GM12878 (cell line): ENCODE data around the gene GCSAM. TPM values are rescaled to one million over a fixed set of nuclear protein-coding genes. Genes with fewer than 3 reads are reported as not detected.

Source experiments
- CBX5 ChIP-seq: sonication (generic); IDR thresholded peaks from 2 replicates; pipeline ENCODE4 v1.6.1; 2016; ENCODE audit warnings: low read depth, moderate library complexity, mild to moderate bottlenecking, inconsistent platforms
- CREB1 ChIP-seq: IDR thresholded peaks from 2 replicates; pipeline ENCODE4 v1.6.1; 2012; ENCODE audit warnings: low read depth, mild to moderate bottlenecking, inconsistent platforms
- CREM ChIP-seq: IDR thresholded peaks from 2 replicates; pipeline ENCODE4 v1.6.1; 2014; ENCODE audit warnings: antibody characterized with exemption, low read depth
- ETV6 ChIP-seq, 2 experiments: fragments of 450-650 bp in 1 of 2; IDR thresholded peaks in 1 of 2; conservative IDR thresholded peaks in 1 of 2; 2 replicates each; pipeline ENCODE4 v1.6.1; 2014; ENCODE audit warnings: antibody characterized with exemption in 1 of 2, borderline replicate concordance in 1 of 2, low read depth in 1 of 2, mild to moderate bottlenecking in 1 of 2, moderate library complexity in 1 of 2
- IKZF1 ChIP-seq: fragments of 450-650 bp; conservative IDR thresholded peaks from 2 replicates; pipeline ENCODE4 v1.6.1; 2017; ENCODE audit warnings: antibody characterized with exemption, mild to moderate bottlenecking
- IKZF2 ChIP-seq, 2 experiments: fragments of 450-650 bp; IDR thresholded peaks; 2 replicates each; pipeline ENCODE4 v1.6.1; 2017; ENCODE audit warnings: mild to moderate bottlenecking in 2 of 2, moderate library complexity in 2 of 2
- JUNB ChIP-seq: IDR thresholded peaks from 2 replicates; pipeline ENCODE4 v1.6.1; 2016; ENCODE audit warnings: antibody characterized with exemption, mild to moderate bottlenecking
- NBN ChIP-seq: fragments of 450-650 bp; IDR thresholded peaks from 2 replicates; pipeline ENCODE4 v1.6.1; 2016
- NR2C1 ChIP-seq: fragments of 450-650 bp; IDR thresholded peaks from 2 replicates; pipeline ENCODE4 v1.6.1; 2017; ENCODE audit warnings: antibody characterized with exemption, mild to moderate bottlenecking, moderate library complexity
- POLR2A ChIP-seq: IDR thresholded peaks from 2 replicates; pipeline ENCODE4 v1.6.1; 2011; ENCODE audit warnings: low read depth, mild to moderate bottlenecking, low read length
- POU2F2 ChIP-seq: IDR thresholded peaks from 3 replicates; pipeline ENCODE4 v1.6.1; 2011; ENCODE audit warnings: low read depth, mild to moderate bottlenecking, low read length, borderline replicate concordance
- RAD21 ChIP-seq: IDR thresholded peaks from 2 replicates; pipeline ENCODE4 v1.6.1; 2011; ENCODE audit warnings: mild to moderate bottlenecking, low read depth, low read length, moderate library complexity; ENCODE audit not compliant: insufficient read depth
- SMAD5 ChIP-seq: IDR thresholded peaks from 2 replicates; pipeline ENCODE4 v1.6.1; 2016; ENCODE audit warnings: antibody characterized with exemption, low read depth
- polyA plus RNA-seq, 11 experiments: library from polyadenylated mRNA; depleted of rRNA in 4 of 11; unstranded in 6 of 11; stranded (reverse) in 5 of 11; fragments of >200 nt; fragmentation: Nextera tagmentation in 4 of 11; fragmentation: Illumina TruSeq in 1 of 11; extraction: Ambion mirVana in 4 of 11; extraction: Trizol in 1 of 11; gene quantifications; 1 replicate in 1 of 11; 2 replicates in 10 of 11; pipeline versions ENCODE4 v1.2.1 to v1.2.3, GENCODE V29; 2011 to 2016; ENCODE audit warnings: inconsistent platforms in 2 of 11, missing spikeins in 2 of 11, low read depth in 1 of 11
- total RNA-seq, 4 experiments: library from RNA; depleted of rRNA in 3 of 4; stranded (reverse); fragments of >200 nt in 3 of 4; fragmentation: Illumina TruSeq in 1 of 4; extraction: Trizol in 1 of 4; gene quantifications; 2 replicates each; pipeline versions ENCODE4 v1.2.1 to v1.2.3, GENCODE V29; 2013 to 2021
- TF ChIP-seq, protein P1 (sequence below): fragments of 450-650 bp; IDR thresholded peaks from 2 replicates; pipeline ENCODE4 v1.6.1; 2017; ENCODE audit warnings: mild to moderate bottlenecking, moderate library complexity
- TF ChIP-seq, protein P2 (sequence below): fragments of 450-650 bp; IDR thresholded peaks from 2 replicates; pipeline ENCODE4 v1.6.1; 2017; ENCODE audit warnings: mild to moderate bottlenecking, low read depth, inconsistent platforms; ENCODE audit not compliant: poor library complexity, severe bottlenecking
- TF ChIP-seq, protein P3 (sequence below): fragments of 450-650 bp; IDR thresholded peaks from 2 replicates; pipeline ENCODE4 v1.6.1; 2017; ENCODE audit warnings: mild to moderate bottlenecking, moderate library complexity
- TF ChIP-seq, protein P4 (sequence below): fragments of 450-650 bp; IDR thresholded peaks from 2 replicates; pipeline ENCODE4 v1.6.1; 2017; ENCODE audit warnings: low read depth, mild to moderate bottlenecking, moderate library complexity

The GCSAM gene
- total and polyA plus RNA-seq, 10 of the 15 experiments (the other 5 are each of a cell fraction or from before 2014, with no cell fraction given), result 81.5 to 407 (median 107) TPM

DNA sequence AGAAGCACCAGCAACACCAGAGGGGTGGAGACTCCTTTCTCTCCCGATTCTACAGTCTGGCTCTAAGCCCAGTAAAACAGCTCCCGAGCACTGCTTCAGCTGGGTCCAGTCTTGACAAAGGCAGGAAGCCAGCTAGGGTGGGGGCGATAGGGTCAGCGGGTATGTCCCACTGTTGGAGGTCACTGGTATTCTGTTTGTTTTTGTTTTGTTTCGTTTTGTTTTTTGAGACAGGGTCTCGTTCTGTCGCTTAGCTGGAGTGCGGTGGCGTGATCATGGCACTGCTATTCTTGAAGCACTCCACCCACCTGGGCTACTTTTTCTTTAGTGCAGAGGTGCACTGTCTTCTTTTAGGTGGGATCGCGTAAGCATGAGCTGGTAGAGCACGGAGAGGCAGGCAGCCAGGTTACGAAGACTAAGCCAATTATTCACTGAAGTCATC lies 16.3 kb downstream of the GCSAM start (continued):
- TF ChIP-seq, protein P1, sequence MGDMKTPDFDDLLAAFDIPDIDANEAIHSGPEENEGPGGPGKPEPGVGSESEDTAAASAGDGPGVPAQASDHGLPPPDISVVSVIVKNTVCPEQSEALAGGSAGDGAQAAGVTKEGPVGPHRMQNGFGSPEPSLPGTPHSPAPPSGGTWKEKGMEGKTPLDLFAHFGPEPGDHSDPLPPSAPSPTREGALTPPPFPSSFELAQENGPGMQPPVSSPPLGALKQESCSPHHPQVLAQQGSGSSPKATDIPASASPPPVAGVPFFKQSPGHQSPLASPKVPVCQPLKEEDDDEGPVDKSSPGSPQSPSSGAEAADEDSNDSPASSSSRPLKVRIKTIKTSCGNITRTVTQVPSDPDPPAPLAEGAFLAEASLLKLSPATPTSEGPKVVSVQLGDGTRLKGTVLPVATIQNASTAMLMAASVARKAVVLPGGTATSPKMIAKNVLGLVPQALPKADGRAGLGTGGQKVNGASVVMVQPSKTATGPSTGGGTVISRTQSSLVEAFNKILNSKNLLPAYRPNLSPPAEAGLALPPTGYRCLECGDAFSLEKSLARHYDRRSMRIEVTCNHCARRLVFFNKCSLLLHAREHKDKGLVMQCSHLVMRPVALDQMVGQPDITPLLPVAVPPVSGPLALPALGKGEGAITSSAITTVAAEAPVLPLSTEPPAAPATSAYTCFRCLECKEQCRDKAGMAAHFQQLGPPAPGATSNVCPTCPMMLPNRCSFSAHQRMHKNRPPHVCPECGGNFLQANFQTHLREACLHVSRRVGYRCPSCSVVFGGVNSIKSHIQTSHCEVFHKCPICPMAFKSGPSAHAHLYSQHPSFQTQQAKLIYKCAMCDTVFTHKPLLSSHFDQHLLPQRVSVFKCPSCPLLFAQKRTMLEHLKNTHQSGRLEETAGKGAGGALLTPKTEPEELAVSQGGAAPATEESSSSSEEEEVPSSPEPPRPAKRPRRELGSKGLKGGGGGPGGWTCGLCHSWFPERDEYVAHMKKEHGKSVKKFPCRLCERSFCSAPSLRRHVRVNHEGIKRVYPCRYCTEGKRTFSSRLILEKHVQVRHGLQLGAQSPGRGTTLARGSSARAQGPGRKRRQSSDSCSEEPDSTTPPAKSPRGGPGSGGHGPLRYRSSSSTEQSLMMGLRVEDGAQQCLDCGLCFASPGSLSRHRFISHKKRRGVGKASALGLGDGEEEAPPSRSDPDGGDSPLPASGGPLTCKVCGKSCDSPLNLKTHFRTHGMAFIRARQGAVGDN, result peak; percentile 88
- TF ChIP-seq CREB1, result no peak
- TF ChIP-seq NBN, result 0 out of 2 replicates have a peak, but pooled peaks have one; percentile 65
- TF ChIP-seq POU2F2, result 0 out of 3 replicates have a peak, but pooled peaks have one; percentile 9
- TF ChIP-seq IKZF1, result peak; percentile 29; the same call in 1 of the 2 replicates
- no peak for TF ChIP-seq ETV6 (conservative IDR thresholded peaks at IDR 0.05 in 1 of 2, IDR thresholded peaks at IDR 0.05 in 1 of 2; ENCODE audit: borderline replicate concordance in 1 of 2, low read depth in 1 of 2)
- TF ChIP-seq, protein P2, sequence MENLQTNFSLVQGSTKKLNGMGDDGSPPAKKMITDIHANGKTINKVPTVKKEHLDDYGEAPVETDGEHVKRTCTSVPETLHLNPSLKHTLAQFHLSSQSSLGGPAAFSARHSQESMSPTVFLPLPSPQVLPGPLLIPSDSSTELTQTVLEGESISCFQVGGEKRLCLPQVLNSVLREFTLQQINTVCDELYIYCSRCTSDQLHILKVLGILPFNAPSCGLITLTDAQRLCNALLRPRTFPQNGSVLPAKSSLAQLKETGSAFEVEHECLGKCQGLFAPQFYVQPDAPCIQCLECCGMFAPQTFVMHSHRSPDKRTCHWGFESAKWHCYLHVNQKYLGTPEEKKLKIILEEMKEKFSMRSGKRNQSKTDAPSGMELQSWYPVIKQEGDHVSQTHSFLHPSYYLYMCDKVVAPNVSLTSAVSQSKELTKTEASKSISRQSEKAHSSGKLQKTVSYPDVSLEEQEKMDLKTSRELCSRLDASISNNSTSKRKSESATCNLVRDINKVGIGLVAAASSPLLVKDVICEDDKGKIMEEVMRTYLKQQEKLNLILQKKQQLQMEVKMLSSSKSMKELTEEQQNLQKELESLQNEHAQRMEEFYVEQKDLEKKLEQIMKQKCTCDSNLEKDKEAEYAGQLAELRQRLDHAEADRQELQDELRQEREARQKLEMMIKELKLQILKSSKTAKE, result peak; percentile 52
- TF ChIP-seq, protein P3, sequence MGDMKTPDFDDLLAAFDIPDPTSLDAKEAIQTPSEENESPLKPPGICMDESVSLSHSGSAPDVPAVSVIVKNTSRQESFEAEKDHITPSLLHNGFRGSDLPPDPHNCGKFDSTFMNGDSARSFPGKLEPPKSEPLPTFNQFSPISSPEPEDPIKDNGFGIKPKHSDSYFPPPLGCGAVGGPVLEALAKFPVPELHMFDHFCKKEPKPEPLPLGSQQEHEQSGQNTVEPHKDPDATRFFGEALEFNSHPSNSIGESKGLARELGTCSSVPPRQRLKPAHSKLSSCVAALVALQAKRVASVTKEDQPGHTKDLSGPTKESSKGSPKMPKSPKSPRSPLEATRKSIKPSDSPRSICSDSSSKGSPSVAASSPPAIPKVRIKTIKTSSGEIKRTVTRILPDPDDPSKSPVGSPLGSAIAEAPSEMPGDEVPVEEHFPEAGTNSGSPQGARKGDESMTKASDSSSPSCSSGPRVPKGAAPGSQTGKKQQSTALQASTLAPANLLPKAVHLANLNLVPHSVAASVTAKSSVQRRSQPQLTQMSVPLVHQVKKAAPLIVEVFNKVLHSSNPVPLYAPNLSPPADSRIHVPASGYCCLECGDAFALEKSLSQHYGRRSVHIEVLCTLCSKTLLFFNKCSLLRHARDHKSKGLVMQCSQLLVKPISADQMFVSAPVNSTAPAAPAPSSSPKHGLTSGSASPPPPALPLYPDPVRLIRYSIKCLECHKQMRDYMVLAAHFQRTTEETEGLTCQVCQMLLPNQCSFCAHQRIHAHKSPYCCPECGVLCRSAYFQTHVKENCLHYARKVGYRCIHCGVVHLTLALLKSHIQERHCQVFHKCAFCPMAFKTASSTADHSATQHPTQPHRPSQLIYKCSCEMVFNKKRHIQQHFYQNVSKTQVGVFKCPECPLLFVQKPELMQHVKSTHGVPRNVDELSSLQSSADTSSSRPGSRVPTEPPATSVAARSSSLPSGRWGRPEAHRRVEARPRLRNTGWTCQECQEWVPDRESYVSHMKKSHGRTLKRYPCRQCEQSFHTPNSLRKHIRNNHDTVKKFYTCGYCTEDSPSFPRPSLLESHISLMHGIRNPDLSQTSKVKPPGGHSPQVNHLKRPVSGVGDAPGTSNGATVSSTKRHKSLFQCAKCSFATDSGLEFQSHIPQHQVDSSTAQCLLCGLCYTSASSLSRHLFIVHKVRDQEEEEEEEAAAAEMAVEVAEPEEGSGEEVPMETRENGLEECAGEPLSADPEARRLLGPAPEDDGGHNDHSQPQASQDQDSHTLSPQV, result peak; percentile 59; the same call in 1 of the 2 replicates
- no peak for TF ChIP-seq CREM
- no peak for TF ChIP-seq SMAD5
- TF ChIP-seq CBX5, result no peak
- no peak for TF ChIP-seq RAD21
- TF ChIP-seq IKZF2 (IDR thresholded peaks at IDR 0.05), result peak; percentile 40; a peak in 3 of 4 replicates
- TF ChIP-seq POLR2A, result 0 out of 2 replicates have a peak, but pooled peaks have one; percentile 34
- no peak for TF ChIP-seq JUNB
- TF ChIP-seq, protein P4, sequence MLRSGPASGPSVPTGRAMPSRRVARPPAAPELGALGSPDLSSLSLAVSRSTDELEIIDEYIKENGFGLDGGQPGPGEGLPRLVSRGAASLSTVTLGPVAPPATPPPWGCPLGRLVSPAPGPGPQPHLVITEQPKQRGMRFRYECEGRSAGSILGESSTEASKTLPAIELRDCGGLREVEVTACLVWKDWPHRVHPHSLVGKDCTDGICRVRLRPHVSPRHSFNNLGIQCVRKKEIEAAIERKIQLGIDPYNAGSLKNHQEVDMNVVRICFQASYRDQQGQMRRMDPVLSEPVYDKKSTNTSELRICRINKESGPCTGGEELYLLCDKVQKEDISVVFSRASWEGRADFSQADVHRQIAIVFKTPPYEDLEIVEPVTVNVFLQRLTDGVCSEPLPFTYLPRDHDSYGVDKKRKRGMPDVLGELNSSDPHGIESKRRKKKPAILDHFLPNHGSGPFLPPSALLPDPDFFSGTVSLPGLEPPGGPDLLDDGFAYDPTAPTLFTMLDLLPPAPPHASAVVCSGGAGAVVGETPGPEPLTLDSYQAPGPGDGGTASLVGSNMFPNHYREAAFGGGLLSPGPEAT, result peak; percentile 11; the same call in 1 of the 2 replicates
- no peak for TF ChIP-seq NR2C1
